PC-3 (cell line): ENCODE results near the gene MRGPRX1.

Source experiments
- EZH2 ChIP-seq: fragments of 300-600 bp; sonication (generic); IDR thresholded peaks from one replicate; pipeline ENCODE4 v1.6.1; 2017; ENCODE audit warnings: antibody characterized with exemption, mild to moderate bottlenecking, low read length; ENCODE audit not compliant: unreplicated experiment
- EZH2phosphoT487 ChIP-seq: fragments of 300-600 bp; sonication (generic); IDR thresholded peaks from 2 replicates; pipeline ENCODE4 v1.6.1; 2018; ENCODE audit warnings: mild to moderate bottlenecking, antibody characterized with exemption, low read length, borderline replicate concordance
- TF ChIP-seq, protein P1 (sequence below): fragments of 300-600 bp; sonication (generic); conservative IDR thresholded peaks from 2 replicates; pipeline ENCODE4 v1.5.1; 2017; ENCODE audit warnings: antibody characterized with exemption, low read depth, mild to moderate bottlenecking, low read length

DNA sequence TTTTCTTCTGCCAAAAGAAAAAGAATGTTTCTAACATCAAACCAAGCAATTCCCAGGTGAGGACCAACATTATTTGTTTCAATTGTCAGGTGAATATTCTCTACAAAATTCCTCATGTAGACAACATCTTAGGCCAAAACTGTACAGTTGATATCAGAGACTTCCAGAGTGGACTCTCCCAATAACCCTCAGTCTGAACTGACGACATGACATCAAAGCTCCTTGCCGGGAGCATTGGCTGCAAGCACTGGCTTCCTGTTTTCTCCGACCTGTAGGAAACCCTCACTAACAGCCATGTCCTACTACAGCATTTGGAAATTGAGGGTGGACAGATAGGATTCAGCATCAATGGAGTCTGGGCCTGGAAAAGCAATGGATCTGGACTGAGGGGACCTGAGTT lies 30.5 kb upstream of the MRGPRX1 start:
- TF ChIP-seq EZH2phosphoT487 (no peak), EZH2 (no peak)
- TF ChIP-seq, protein P1, sequence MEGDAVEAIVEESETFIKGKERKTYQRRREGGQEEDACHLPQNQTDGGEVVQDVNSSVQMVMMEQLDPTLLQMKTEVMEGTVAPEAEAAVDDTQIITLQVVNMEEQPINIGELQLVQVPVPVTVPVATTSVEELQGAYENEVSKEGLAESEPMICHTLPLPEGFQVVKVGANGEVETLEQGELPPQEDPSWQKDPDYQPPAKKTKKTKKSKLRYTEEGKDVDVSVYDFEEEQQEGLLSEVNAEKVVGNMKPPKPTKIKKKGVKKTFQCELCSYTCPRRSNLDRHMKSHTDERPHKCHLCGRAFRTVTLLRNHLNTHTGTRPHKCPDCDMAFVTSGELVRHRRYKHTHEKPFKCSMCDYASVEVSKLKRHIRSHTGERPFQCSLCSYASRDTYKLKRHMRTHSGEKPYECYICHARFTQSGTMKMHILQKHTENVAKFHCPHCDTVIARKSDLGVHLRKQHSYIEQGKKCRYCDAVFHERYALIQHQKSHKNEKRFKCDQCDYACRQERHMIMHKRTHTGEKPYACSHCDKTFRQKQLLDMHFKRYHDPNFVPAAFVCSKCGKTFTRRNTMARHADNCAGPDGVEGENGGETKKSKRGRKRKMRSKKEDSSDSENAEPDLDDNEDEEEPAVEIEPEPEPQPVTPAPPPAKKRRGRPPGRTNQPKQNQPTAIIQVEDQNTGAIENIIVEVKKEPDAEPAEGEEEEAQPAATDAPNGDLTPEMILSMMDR: no peak
